Duodenal mucosa (tissue), 2 donors: Measurements from ENCODE around the gene IQCN.

Experiments used
- H3K27ac ChIP-seq: one replicate; pipeline ENCODE4 v1.7.0; 2013; ENCODE audit warnings: low read depth, low read length
- H3K27me3 ChIP-seq, 2 donors: one replicate each; pipeline ENCODE4 v1.7.0; 2013; ENCODE audit warnings: low read length in 2 of 2, control low read depth in 1 of 2; ENCODE audit not compliant: insufficient read depth in 2 of 2, control insufficient read depth in 1 of 2
- H3K36me3 ChIP-seq, 2 donors: one replicate each; pipeline ENCODE4 v1.7.0; 2013; ENCODE audit warnings: low read length in 2 of 2, control low read depth in 1 of 2; ENCODE audit not compliant: insufficient read depth in 2 of 2, control insufficient read depth in 1 of 2
- H3K4me1 ChIP-seq, 2 donors: one replicate each; pipeline ENCODE4 v1.7.0; 2013; ENCODE audit warnings: low read length in 2 of 2, control low read depth in 1 of 2; ENCODE audit not compliant: insufficient read depth in 2 of 2, control insufficient read depth in 1 of 2
- H3K4me3 ChIP-seq, 2 donors: one replicate each; pipeline ENCODE4 v1.7.0; 2013; ENCODE audit warnings: low read length in 2 of 2, low read depth in 1 of 2
- H3K9ac ChIP-seq, 2 donors: one replicate each; pipeline ENCODE4 v1.7.0; 2013; ENCODE audit warnings: low read length in 2 of 2, low read depth in 1 of 2
- H3K9me3 ChIP-seq, 2 donors: one replicate each; pipeline ENCODE4 v1.7.0; 2013; ENCODE audit warnings: low read length in 2 of 2, control low read depth in 1 of 2; ENCODE audit not compliant: control insufficient read depth in 1 of 2

The IQCN gene

DNA sequence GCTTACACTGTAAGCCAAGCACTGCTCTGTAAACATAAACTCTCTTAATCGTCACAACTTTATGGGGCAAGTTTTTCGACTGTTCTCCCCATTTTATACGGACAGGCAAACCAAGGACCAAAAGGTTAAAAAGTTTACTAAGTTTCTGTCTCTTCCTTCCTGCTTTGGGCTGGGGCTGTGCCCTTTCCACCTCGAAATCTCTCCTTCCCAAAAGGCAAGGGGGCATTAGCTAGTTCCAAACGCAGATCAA lies 4.9 kb upstream of the IQCN start:
- Histone ChIP-seq H3K4me3 (peak overlapping the region; percentile 82 to 99), H3K27me3 (no peaks in the 10 kb centered on the region), H3K27ac (peak overlapping the region; percentile 100), H3K9ac (peak overlapping the region; percentile 100), H3K4me1 (peaks cover 35 to 53% of the 10 kb centered on the region in 2 donors), H3K36me3 (peaks cover 16 to 18% of the 10 kb centered on the region in 2 donors), H3K9me3 (no peaks in the 10 kb centered on the region)

DNA sequence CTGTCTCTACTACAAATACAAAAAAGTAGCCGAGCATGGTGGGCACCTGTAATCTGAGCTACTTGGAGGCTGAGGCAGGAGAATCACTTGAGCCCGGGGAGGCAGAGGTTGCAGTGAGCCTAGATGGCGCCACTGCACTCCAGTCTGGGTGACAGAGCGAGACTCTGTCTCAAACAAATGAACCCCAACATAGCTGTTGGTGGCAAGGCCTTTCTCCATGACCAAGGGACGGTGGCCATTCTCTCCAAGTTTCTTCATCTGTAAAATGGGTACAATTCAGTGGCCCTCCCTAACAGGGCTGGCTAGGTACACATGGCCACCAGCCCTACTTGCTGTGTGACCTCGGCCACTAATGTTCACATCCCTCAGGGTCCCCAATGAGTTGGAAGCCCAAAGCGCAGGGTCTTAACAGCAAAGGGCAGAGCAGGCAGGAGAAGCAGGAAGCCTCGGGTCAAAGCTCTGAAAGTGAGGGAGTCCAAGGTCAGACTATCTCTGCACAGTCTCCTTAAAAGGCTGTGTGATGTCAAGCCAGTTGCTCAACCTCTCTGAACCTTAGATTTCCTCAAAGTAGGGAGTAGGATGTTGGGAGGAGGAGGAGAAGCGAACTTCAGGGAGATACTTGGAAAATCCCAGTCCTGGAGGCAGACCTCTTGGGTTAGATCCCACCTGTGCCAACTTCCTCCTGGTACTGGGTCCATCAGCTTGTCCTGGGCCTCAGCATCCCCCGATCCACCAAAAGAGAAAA lies 4.4 kb upstream of the IQCN start:
- H3K27ac ChIP-seq, result peak overlapping the region; percentile 100

GRCh38 chr19:18274781-18275356 lies 617 bp upstream of the IQCN start:
- H3K4me1 ChIP-seq, result peaks cover 26 to 45% of the 10 kb centered on the region in 2 donors
- peak overlapping the region; percentile 4 to 20 for H3K4me3 ChIP-seq
- H3K9ac ChIP-seq, result peak overlapping the region; percentile 53 to 63
- H3K27ac ChIP-seq, result peak overlapping the region; percentile 78
- no peaks in the 10 kb centered on the region for H3K27me3 ChIP-seq
- H3K36me3 ChIP-seq, result peaks cover 16 to 21% of the 10 kb centered on the region in 2 donors
- H3K9me3 ChIP-seq, result no peaks in the 10 kb centered on the region

More for the DNA sequence above, 4.4 kb upstream of the IQCN start:
- Histone ChIP-seq H3K9me3 (no peaks in the 10 kb centered on the region), H3K4me3 (peak overlapping the region; percentile 82 to 99), H3K9ac (peak overlapping the region; percentile 100), H3K27me3 (no peaks in the 10 kb centered on the region), H3K4me1 (peaks cover 35 to 58% of the 10 kb centered on the region in 2 donors), H3K36me3 (peaks cover 16 to 20% of the 10 kb centered on the region in 2 donors)

DNA sequence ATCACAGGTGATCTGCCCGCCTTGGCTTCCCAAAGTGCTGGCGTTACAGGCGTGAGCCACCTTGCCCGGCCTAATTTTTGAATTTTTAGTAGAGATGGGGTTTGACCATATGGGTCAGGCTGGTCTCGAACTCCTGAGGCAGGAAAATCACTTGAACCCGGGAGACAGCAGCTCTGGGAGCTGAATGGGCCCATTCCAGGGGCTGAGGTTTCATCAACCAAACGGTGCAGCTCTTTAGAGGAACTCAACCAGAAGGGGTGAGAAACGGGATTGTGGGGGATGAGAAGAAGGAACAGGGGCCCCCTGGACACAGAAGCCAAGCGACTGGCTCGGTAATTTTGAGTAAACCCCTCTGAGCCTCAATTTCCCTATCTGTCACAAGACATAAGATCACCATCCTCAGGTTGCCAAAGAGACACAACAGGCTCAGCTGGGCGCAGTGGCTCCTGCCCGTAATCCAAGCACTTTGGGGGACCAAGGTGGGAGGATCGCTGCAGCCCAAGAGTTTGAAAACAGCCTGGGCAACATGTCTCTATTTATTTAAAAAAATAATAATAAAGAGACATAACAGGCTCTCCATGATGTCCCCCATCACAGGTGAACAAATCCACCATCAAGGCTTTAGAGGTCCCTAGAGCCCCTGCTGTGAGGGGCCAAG lies 562 bp downstream of the IQCN start:
- Histone ChIP-seq H3K4me1 (peaks cover 21 to 38% of the 10 kb centered on the region in 2 donors), H3K4me3 (no peak overlapping the region), H3K27ac (peak overlapping the region; percentile 78), H3K9me3 (no peaks in the 10 kb centered on the region), H3K27me3 (no peaks in the 10 kb centered on the region), H3K9ac (no peak overlapping the region), H3K36me3 (peaks cover 11 to 19% of the 10 kb centered on the region in 2 donors)

GRCh38 chr19:18271433-18271841 lies 2.8 kb downstream of the IQCN start:
- Histone ChIP-seq H3K4me3 (no peak overlapping the region), H3K4me1 (peaks cover 11 to 27% of the 10 kb centered on the region in 2 donors), H3K9ac (no peak overlapping the region), H3K9me3 (no peaks in the 10 kb centered on the region), H3K27me3 (no peaks in the 10 kb centered on the region), H3K27ac (no peak overlapping the region), H3K36me3 (peaks cover 13 to 20% of the 10 kb centered on the region in 2 donors)

- Histone ChIP-seq H3K9me3 (no peaks in the 10 kb centered on the region), H3K27ac (no peak overlapping the region), H3K4me3 (no peak overlapping the region), H3K4me1 (peaks cover 5 to 16% of the 10 kb centered on the region in 2 donors), H3K27me3 (no peaks in the 10 kb centered on the region), H3K9ac (no peak overlapping the region), H3K36me3 (peaks cover 9 to 26% of the 10 kb centered on the region in 2 donors)
These were observed 3.9 kb downstream of the IQCN start for GRCh38 chr19:18270326-18270725.

GRCh38 chr19:18269070-18269723 lies 5.1 kb downstream of the IQCN start:
- H3K4me1 ChIP-seq, result peaks cover 0 to 5% of the 10 kb centered on the region in 2 donors
- H3K4me3 ChIP-seq, result no peak overlapping the region
- no peaks in the 10 kb centered on the region for H3K9me3 ChIP-seq
- no peaks in the 10 kb centered on the region for H3K27me3 ChIP-seq
- no peak overlapping the region for H3K27ac ChIP-seq
- H3K36me3 ChIP-seq, result peaks cover 9 to 36% of the 10 kb centered on the region in 2 donors
- no peak overlapping the region for H3K9ac ChIP-seq

DNA sequence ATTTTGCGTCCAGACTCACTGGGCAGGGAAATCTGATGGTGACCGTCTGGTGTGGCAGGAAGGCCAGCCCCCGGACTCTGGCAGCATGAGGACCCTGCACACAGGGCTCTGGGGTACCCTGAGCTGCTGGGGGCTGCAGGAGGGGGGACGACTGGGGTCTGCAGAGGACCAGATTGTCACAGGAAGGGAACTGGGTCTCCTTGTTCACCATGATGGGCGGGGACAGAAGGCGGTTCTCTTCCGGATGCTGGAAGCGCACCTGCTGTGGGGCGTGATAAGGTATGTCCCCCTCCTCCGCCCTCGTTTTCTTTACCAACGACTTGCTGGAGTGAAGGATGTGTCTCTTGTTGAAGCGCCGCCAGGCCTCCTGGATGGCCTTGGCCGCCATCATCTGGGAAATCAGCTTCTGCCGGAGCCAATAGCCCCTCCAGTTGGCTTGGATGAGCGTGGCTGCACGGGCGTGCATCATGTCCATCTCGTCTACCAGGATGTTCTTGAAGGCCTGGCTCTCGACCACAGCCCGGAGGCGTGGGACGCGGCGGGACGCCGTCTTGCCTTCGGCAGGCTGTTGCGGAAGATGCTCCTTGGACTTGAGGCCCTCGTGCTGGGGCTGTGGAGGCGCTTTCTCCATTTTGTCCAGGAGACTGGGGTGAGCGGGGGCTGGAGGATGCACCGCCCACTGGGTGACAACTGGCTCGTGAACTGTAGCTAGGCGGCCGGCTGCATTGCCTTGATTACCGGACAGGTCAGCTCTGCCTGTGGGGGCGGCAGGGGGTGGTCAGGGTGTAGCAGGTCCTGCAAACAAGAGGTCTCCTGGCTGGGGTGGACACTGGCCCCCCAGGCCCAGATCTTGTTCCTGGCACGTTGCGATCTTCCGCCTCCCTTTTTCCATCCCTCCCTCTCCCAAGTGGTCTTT lies 7.2 kb downstream of the IQCN start:
- Histone ChIP-seq H3K4me1 (no peaks in the 10 kb centered on the region), H3K9me3 (no peaks in the 10 kb centered on the region), H3K27ac (no peak overlapping the region), H3K27me3 (no peaks in the 10 kb centered on the region), H3K4me3 (no peak overlapping the region), H3K36me3 (peaks cover 9 to 34% of the 10 kb centered on the region in 2 donors), H3K9ac (no peak overlapping the region)

DNA sequence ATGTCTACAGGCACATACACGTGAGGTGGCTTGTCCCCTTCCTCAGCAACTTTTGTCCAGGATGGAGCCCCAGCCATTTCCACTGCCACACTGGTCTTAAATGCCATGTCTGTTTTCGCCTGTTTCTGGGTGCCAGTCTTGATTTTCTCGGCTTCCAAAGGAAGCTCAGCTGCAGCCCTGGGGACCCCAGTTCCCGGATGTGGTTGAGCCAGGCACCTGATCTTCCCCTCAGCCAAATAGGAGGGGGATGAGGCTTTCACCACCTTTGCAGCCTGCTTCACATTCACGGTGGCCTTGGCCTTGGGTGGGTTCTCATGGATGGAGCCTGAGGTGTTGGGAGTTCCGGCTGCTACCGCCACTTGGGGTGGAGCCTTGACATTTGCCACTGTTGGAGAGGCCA lies 8.7 kb downstream of the IQCN start:
- Histone ChIP-seq H3K9me3 (no peaks in the 10 kb centered on the region), H3K4me1 (no peaks in the 10 kb centered on the region), H3K4me3 (no peak overlapping the region), H3K27ac (no peak overlapping the region), H3K36me3 (peaks cover 9 to 34% of the 10 kb centered on the region in 2 donors), H3K9ac (no peak overlapping the region), H3K27me3 (no peaks in the 10 kb centered on the region)
